Trophoblast cell (in vitro differentiated cells and primary cell): ENCODE measurements around the gene DPEP2NB.
"Not testable (repeated sequence)": the region's sequence is repeated elsewhere in the genome, so short reads cannot be mapped to it uniquely, and the experiment has no call there.

Source experiments
- DNase-seq, 2 donors: peaks; one replicate each; pipeline ENCODE4 v3.0.0-alpha.2; 2016
- H2AFZ ChIP-seq: 2 replicates; pipeline ENCODE4 v1.6.1; 2013; ENCODE audit warnings: low read length, moderate library complexity, mild to moderate bottlenecking; ENCODE audit not compliant: insufficient read depth, poor library complexity
- H2AK5ac ChIP-seq: 2 replicates; pipeline ENCODE4 v1.6.1; 2013; ENCODE audit warnings: mild to moderate bottlenecking, low read length
- H2BK120ac ChIP-seq: 2 replicates; pipeline ENCODE4 v1.6.1; 2013; ENCODE audit warnings: low read length, mild to moderate bottlenecking, moderate library complexity; ENCODE audit not compliant: insufficient read depth, poor library complexity
- H2BK12ac ChIP-seq: 2 replicates; pipeline ENCODE4 v1.6.1; 2013; ENCODE audit warnings: mild to moderate bottlenecking, low read length, moderate library complexity
- H2BK5ac ChIP-seq: 2 replicates; pipeline ENCODE4 v1.6.1; 2013; ENCODE audit warnings: low read length, low read depth, moderate library complexity, mild to moderate bottlenecking; ENCODE audit not compliant: poor library complexity
- H3K14ac ChIP-seq: 2 replicates; pipeline ENCODE4 v1.6.1; 2013; ENCODE audit warnings: mild to moderate bottlenecking, low read length
- H3K18ac ChIP-seq: 2 replicates; pipeline ENCODE4 v1.6.1; 2013; ENCODE audit warnings: mild to moderate bottlenecking, low read length
- H3K23ac ChIP-seq: 2 replicates; pipeline ENCODE4 v1.6.1; 2013; ENCODE audit warnings: low read length
- H3K27ac ChIP-seq: 2 replicates; pipeline ENCODE4 v1.5.1; 2013; ENCODE audit warnings: low read depth, mild to moderate bottlenecking, inconsistent platforms, low read length, moderate library complexity
- H3K27me3 ChIP-seq: 2 replicates; pipeline ENCODE4 v1.6.1; 2013; ENCODE audit warnings: inconsistent platforms, mild to moderate bottlenecking, low read length, moderate library complexity; ENCODE audit not compliant: insufficient read depth
- H3K36me3 ChIP-seq, 2 experiments: 1 replicate in 1 of 2; 2 replicates in 1 of 2; pipeline ENCODE4 v1.6.1; 2013; ENCODE audit warnings: low read length in 2 of 2, mild to moderate bottlenecking in 2 of 2, moderate library complexity in 1 of 2; ENCODE audit not compliant: insufficient read depth in 2 of 2, control insufficient read depth in 1 of 2
- H3K4ac ChIP-seq: 2 replicates; pipeline ENCODE4 v1.6.1; 2013; ENCODE audit warnings: low read depth, mild to moderate bottlenecking, low read length, moderate library complexity
- H3K4me1 ChIP-seq, 2 experiments: 1 replicate in 1 of 2; 2 replicates in 1 of 2; pipeline ENCODE4 v1.6.1; 2013; ENCODE audit warnings: low read length in 2 of 2, mild to moderate bottlenecking in 2 of 2, moderate library complexity in 1 of 2; ENCODE audit not compliant: insufficient read depth in 2 of 2, control insufficient read depth in 1 of 2
- H3K4me2 ChIP-seq: 2 replicates; pipeline ENCODE4 v1.6.1; 2013; ENCODE audit warnings: inconsistent platforms, mild to moderate bottlenecking, low read length, moderate library complexity
- H3K4me3 ChIP-seq: 2 replicates; pipeline ENCODE4 v1.5.1; 2013; ENCODE audit warnings: mild to moderate bottlenecking, low read depth, low read length, inconsistent platforms
- H3K79me1 ChIP-seq: one replicate; pipeline ENCODE4 v1.6.1; 2013; ENCODE audit warnings: low read length
- H3K79me2 ChIP-seq: 2 replicates; pipeline ENCODE4 v1.6.1; 2013; ENCODE audit warnings: low read length, mild to moderate bottlenecking; ENCODE audit not compliant: control insufficient read depth, insufficient read depth, poor library complexity
- H3K9ac ChIP-seq: 2 replicates; pipeline ENCODE4 v1.6.1; 2013; ENCODE audit warnings: mild to moderate bottlenecking, low read length
- H3K9me3 ChIP-seq: 2 replicates; pipeline ENCODE4 v1.6.1; 2013; ENCODE audit warnings: low read depth, mild to moderate bottlenecking, control low read depth, inconsistent platforms, low read length; ENCODE audit not compliant: insufficient read depth
- H4K12ac ChIP-seq: 2 replicates; pipeline ENCODE4 v1.6.1; 2013; ENCODE audit warnings: low read depth, mild to moderate bottlenecking, low read length, moderate library complexity
- H4K8ac ChIP-seq: 2 replicates; pipeline ENCODE4 v1.6.1; 2013; ENCODE audit warnings: low read depth, mild to moderate bottlenecking, low read length, moderate library complexity
- H4K91ac ChIP-seq: one replicate; pipeline ENCODE4 v1.6.1; 2013; ENCODE audit warnings: low read depth, mild to moderate bottlenecking, low read length, moderate library complexity
- WGBS: extraction: QIAGEN DNeasy Blood & Tissue Kit; methylation state at CpG from one replicate; pipeline ENCODE4 v1.1.7; 2013; ENCODE audit warnings: missing lambda C conversion rate; ENCODE audit not compliant: insufficient read length, insufficient coverage; ENCODE audit errors: extremely low coverage; 5-methylcytosine and 5-hydroxymethylcytosine counted together

DPEP2NB gene

DNA sequence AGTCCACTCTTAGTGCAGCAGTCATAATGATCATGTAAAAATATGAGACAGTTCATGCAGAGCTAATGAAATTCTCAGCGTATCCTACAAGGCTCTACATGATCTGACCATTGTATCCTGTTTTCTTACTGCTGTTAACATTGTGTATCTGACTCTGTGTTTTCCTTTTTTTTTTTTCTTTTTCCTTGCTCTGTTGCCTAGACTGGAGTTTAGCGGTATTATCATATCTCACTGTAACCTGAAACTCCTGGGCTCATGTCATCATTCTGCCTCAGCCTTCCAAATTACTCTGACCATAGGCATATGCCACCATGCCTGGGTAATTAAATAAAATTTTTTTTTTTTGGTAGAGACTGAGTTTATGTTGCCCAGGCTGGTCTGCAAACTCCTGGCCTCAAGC, 19.5 kb upstream of the DPEP2NB start:
- Histone ChIP-seq H2BK120ac (no peak overlapping the region), H4K91ac (no peak overlapping the region), H2BK5ac (no peak overlapping the region), H3K79me1 (no peaks in the 10 kb centered on the region), H3K23ac (no peak overlapping the region), H3K9ac (no peak overlapping the region), H3K9me3 (no peaks in the 10 kb centered on the region), H3K36me3 (peaks cover 3 to 8% of the 10 kb centered on the region in 2 experiments), H3K4ac (no peak overlapping the region), H3K27me3 (no peaks in the 10 kb centered on the region), H2BK12ac (no peak overlapping the region), H3K79me2 (no peaks in the 10 kb centered on the region), H2AFZ (no peak overlapping the region), H4K8ac (no peak overlapping the region), H2AK5ac (no peak overlapping the region), H3K4me2 (no peak overlapping the region), H3K4me1 (no peaks in the 10 kb centered on the region), H3K18ac (no peak overlapping the region), H3K14ac (no peak overlapping the region), H3K4me3 (no peak overlapping the region), H4K12ac (no peak overlapping the region), H3K27ac (no peak overlapping the region)
- no peak for DNase-seq
- WGBS = no CpG with 5 or more reads among the region's 2 CpGs

DNA sequence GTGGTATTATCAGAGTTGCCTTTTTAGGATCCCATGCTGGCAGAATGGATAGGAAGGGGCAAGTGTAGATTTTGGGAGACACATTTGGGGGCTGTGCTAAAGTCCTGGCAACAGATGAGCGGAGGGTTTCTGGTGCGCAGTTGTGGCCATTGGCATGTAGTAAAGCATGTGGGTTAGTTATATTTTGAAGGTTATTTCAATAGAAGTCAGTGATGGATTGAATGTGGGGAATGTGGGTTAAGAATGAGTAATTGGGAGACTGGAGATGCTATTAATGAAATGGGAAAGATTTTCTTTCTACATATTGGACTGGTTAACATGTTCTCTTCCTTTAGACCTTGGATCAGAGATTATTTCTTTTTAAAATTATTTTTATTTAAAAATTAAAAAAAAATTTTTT, 17.4 kb upstream of the DPEP2NB start:
- H3K18ac ChIP-seq = no peak overlapping the region
- H2AFZ ChIP-seq = no peak overlapping the region
- H3K4me3 ChIP-seq = no peak overlapping the region
- no CpG with 5 or more reads among the region's 2 CpGs for WGBS
- H2AK5ac ChIP-seq = no peak overlapping the region
- H3K27me3 ChIP-seq = no peaks in the 10 kb centered on the region
- no peaks in the 10 kb centered on the region for H3K9me3 ChIP-seq
- no peaks in the 10 kb centered on the region for H3K4me1 ChIP-seq
- no peak overlapping the region for H3K23ac ChIP-seq
- no peak overlapping the region for H2BK12ac ChIP-seq
- no peak overlapping the region for H3K14ac ChIP-seq
- H3K79me1 ChIP-seq = no peaks in the 10 kb centered on the region
- no peak overlapping the region for H4K91ac ChIP-seq
- H3K9ac ChIP-seq = no peak overlapping the region
- no peak overlapping the region for H4K8ac ChIP-seq
- no peak overlapping the region for H2BK120ac ChIP-seq
- H4K12ac ChIP-seq = no peak overlapping the region
- H3K4ac ChIP-seq = no peak overlapping the region
- no peak for DNase-seq
- H3K79me2 ChIP-seq = no peaks in the 10 kb centered on the region
- no peak overlapping the region for H2BK5ac ChIP-seq
- H3K4me2 ChIP-seq = no peak overlapping the region
- H3K27ac ChIP-seq = no peak overlapping the region
- peaks cover 2 to 3% of the 10 kb centered on the region in 2 experiments for H3K36me3 ChIP-seq

DNA sequence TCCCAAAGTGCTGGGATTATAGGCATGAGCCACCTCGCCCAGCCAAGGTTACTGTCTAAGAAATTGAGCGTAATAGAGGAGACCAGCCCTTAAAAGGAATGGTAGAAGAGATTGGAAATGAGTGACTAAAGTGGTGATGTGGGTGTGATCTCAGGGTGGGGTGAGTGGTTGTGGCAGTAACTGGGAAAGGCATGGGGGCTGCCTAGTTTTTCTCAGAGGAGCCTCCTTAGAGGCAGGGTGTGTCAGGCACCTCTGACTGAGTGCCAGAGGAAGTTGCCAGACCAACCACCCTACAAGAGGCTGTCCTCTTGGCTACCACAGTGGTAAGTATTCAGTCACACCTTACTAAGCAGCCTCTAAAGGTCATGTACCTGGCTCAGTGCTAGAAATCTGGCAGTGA, 16.2 kb upstream of the DPEP2NB start:
- no peak overlapping the region for H3K14ac ChIP-seq
- no peaks in the 10 kb centered on the region for H3K4me1 ChIP-seq
- H2BK12ac ChIP-seq = no peak overlapping the region
- no peaks in the 10 kb centered on the region for H3K79me1 ChIP-seq
- H2AFZ ChIP-seq = no peak overlapping the region
- no peak overlapping the region for H3K4me3 ChIP-seq
- H3K18ac ChIP-seq = no peak overlapping the region
- DNase-seq = peak in 1 of 2 donors; percentile 23
- H2BK5ac ChIP-seq = no peak overlapping the region
- H4K91ac ChIP-seq = no peak overlapping the region
- no peak overlapping the region for H3K4me2 ChIP-seq
- H3K27me3 ChIP-seq = no peaks in the 10 kb centered on the region
- H3K36me3 ChIP-seq = peaks cover 0 to 2% of the 10 kb centered on the region in 2 experiments
- WGBS = no CpG with 5 or more reads among the region's 2 CpGs
- no peak overlapping the region for H2BK120ac ChIP-seq
- no peak overlapping the region for H3K27ac ChIP-seq
- no peak overlapping the region for H3K4ac ChIP-seq
- H4K8ac ChIP-seq = no peak overlapping the region
- H3K79me2 ChIP-seq = no peaks in the 10 kb centered on the region
- no peak overlapping the region for H2AK5ac ChIP-seq
- H3K9ac ChIP-seq = no peak overlapping the region
- H4K12ac ChIP-seq = no peak overlapping the region
- no peak overlapping the region for H3K23ac ChIP-seq
- no peaks in the 10 kb centered on the region for H3K9me3 ChIP-seq

DNA sequence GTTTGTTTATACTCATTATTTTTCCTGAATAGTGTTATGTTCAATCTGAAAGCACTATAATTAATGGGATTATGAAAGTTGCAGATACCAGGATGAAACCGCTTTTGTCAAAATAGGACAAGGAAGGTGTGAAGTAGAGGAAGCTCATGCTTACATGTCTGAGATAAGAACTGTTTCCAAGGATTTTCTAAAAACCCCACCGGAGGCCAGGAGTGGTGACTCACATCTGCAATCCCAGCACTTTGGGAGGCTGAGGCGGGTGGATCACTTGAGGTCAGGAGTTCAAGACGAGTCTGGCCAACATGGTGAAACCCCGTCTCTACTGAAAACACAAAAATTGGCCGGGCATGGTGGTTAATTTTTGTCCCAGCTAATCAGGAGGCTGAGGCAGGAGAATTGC, 14.4 kb upstream of the DPEP2NB start:
- DNase-seq = peak; percentile 30 to 50
- H3K9ac ChIP-seq, H3K23ac ChIP-seq, H3K36me3 ChIP-seq, H3K4ac ChIP-seq, H3K4me3 ChIP-seq, H3K27ac ChIP-seq, H3K9me3 ChIP-seq, H4K8ac ChIP-seq, H4K91ac ChIP-seq, H2AFZ ChIP-seq, H2BK120ac ChIP-seq, H2AK5ac ChIP-seq, H3K79me2 ChIP-seq, H3K14ac ChIP-seq, H2BK12ac ChIP-seq, H3K4me2 ChIP-seq, H3K18ac ChIP-seq, H3K79me1 ChIP-seq, H3K27me3 ChIP-seq, H3K4me1 ChIP-seq, H2BK5ac ChIP-seq, H4K12ac ChIP-seq: not testable (repeated sequence)
- WGBS = no CpG with 5 or more reads among the region's 6 CpGs
